ENCODE measurements around the gene EEF1AKMT3.
A peak's percentile ranks its signal among the peaks of the same experiment; 100 is the strongest.

EEF1AKMT3 gene

DNA sequence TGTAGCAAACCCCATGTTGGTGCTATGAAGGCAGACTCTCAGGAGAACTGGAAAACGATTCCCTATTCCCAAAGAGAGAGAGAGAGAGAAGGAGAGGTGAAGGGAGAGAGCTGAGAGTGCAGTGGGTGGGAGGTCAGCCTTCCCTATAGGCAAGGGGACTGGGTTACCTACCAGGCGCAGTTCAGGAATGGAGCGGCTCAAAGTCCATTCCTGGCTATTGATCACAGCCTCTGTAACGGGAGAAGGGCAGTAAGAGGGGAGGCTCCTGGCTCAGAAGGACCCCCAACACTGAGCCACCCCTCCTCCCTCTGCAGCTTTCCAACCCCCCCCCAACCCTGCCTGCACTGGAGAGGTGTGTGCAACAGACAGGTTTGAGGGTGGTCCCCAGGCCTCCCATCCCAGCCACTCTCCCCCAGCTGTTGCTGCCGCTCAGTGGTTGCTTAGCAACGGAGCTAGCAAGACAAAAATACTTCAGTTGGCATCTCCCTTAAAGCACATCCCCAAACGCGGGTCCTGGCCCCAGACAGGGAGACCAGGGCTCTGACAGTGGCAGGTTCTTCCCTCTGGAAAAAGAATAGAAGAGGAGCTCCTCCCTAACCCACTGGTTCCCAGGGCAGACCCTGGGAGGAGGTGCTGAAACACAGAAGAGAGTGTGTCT, 37.1 kb upstream of the EEF1AKMT3 start:
- DNase-seq (ENCODE audit: low read depth in 3 of 3): no peak

DNA sequence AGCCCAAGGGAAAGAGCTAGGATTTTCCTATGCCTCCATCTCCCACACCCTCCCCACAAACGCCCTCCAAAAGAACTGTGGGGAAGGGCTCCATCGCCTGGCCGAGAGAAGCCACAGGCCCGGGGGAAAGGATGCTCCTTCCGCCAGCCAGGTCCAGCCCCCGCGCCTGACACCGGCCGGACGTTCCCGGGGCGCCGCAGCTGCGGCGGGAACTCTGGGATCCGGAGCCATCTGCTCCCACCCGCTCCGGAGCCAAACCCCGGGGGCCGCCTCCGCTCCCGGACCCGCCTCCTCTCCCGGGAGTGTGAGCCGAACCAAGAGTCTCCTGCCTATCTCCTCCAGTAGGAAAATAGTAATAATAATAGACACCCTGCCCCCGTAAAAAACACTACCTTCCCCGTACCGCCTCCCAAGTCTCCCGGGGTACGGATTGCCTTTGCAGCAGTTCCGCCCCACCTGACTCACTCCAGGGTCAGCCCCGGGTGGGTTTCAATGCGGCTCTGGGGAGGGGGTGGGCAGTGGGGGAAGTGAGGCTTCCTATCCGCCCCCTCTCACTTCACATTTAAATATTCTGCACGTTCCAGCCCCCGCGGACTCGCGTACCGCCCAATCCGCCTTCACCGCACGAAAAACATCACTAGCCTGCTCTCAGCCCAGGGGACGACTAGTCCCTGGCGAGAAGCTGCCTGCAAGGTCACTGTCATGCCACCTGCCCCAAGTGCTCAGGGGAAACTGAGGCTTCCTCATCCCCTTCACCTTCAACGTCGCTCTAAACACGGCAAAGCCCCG, 36.3 kb upstream of the EEF1AKMT3 start:
- no peak for DNase-seq (ENCODE audit: low read depth in 3 of 3)

DNA sequence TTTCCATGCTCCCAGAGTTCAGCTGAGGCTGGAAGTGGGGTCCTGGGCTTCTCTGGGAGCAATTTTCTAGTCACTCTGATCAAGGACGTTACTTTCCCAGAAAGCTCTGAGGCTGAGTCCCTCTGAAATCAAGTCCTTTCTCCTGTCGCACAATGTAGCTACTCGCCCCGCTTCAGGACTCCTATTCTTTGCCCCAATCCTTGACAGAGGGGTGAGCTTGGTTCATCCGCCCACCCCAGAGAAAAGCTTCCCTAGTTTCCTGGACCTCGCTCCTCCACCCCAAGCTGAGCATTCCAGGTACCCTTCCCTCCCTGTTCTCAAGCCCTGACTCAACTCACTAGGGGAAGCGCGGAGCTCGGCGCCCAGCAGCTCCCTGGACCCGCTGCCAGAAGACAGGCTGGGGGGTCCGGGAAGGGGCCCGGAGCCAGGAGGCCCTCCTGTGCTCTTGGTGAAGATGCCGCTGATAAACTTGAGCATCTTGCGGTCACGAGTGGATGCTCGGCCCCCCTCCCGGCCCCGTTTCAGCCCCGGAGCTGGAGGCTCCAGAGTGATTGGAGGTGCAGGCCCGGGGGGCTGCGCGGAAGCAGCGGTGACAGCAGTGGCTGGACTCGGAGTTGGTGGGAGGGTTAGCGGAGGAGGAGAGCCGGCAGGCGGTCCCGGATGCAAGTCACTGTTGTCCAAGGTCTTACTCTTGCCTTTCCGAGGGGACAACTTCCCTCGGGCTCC, 35.5 kb upstream of the EEF1AKMT3 start:
- DNase-seq (ENCODE audit: low read depth in 3 of 3): no peak

DNA sequence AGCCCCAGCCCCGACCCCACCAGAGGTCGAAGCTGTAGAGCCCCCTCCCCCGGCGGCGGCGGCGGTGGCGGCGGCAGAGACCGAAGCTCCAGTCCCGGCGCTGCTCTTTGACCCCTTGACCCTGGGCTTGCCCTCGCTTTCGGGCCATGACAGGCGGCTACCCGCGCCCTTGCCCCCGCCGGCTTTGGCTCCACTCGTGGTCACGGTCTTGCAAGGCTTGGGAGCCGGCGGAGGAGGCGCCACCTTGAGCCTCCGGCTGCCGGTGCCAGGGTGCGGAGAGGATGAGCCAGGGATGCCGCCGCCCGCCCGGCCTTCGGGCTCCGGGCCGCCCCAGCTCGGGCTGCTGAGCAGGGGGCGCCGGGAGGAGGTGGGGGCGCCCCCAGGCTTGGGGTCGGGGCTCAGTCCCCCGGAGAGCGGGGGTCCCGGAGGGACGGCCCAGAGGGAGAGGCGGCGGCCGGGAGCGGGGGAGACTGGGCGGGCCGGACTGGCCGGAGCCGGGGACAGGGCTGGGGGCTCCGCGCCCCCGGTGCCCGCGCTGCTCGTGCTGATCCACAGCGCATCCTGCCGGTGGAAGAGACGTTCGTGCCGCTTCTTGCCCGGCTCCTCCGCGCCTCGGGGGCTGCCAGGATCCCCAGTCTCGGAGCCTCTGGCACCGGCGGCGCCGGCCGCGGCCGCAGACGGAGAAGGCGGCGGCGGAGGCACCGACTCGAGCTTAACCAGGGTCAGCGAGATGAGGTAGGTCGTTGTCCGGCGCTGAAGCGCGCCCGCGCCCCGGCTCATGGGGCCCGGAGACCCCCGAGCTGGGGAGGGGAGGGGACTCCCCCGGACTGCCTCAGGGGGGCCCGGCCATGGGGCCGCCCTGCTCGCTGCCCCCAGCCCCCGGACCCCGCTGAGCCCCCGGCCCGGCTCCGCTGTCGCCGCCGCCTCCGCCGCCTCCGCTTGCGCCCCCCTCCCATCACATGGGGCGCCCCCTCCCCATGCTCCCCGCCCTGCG, 34.6 kb upstream of the EEF1AKMT3 start:
- no peak for DNase-seq (ENCODE audit: low read depth in 3 of 3)

DNA sequence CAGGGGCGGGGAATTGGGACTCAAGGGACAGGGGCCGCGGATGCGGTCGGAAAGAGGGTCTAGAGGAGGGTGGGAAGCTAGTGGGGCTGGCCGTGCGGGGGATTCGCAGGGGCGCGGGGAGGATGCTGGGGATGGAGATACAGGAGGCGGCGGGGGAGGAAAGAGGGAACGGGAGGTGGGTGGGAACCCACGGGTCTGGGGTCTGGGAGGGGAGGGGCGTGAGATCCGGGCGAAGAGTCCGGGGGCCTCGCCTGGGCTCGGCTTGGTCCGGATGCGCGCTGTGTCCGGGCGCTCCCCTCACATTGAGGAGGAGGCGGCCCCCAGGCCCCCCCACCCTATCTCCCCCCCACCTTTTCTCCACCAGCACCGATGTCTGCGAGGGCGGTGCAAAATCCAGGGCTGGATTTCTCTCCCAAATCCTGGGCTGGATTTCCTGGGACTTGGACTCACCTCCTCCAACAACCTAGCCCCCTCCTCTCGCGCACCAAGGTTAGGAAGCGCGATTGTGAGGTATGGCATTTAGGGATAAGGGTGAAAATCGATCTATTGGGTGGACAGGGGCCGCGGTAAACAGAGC, 33.7 kb upstream of the EEF1AKMT3 start, which contains the start of gene AGAP2:
Gene AGAP2 (minus strand): TSS at position 82 of the 577 bp plus-strand sequence. CDS start 496 bp downstream, outside the sequence.
- no peak for DNase-seq (ENCODE audit: low read depth in 3 of 3)

DNA sequence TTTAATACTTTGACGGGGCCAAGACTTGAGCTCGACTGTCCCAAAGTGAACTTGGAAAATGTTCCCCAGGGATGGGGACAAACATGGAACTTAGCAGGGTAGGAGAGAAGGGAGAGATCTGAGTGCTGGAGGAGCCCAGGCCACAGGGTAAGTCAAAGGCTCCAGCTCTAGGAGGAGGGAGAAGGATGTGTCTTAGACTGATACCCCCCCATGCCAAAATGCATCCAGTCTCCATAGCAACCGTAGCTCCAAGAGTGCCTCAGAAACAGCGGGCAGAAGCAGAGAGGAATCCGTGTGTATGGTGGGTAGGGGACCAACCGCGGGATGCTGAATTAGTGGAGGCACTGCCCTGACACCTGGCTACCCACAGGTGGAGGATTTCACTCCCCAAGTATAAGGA, 33.0 kb upstream of the EEF1AKMT3 start:
- DNase-seq (ENCODE audit: low read depth in 3 of 3): no peak

DNA sequence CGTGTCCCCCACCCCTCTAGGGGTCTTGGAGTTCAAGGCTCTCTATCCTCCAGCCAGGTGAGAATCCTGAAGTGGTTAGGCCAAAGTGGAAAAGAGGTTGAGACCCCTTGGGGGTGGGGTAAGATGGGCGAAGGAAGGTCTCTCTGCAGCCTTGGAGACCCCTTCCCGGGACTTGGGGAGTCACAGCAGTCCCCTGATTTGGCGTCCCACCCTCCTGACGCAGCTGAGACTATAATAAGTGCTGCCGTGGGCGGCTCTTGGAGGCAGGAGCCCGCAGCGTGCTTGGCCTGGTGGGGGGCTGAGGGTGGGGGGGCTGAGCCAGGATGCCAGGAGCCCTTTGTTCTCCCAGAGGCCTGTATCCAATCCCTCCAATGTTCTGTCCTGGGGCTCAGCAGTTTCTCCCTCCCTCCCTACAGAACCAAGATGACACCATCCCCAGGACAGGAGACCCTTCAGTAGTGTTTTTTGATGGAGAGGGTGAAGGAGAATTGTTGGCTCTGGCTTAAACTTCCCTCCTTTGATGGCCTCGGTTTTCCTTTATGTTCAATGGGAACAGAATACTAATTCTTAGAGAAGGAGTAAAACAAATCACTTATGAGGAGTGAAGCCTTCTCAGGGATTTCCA, 32.4 kb upstream of the EEF1AKMT3 start:
- no peak for DNase-seq (ENCODE audit: low read depth in 3 of 3)

DNA sequence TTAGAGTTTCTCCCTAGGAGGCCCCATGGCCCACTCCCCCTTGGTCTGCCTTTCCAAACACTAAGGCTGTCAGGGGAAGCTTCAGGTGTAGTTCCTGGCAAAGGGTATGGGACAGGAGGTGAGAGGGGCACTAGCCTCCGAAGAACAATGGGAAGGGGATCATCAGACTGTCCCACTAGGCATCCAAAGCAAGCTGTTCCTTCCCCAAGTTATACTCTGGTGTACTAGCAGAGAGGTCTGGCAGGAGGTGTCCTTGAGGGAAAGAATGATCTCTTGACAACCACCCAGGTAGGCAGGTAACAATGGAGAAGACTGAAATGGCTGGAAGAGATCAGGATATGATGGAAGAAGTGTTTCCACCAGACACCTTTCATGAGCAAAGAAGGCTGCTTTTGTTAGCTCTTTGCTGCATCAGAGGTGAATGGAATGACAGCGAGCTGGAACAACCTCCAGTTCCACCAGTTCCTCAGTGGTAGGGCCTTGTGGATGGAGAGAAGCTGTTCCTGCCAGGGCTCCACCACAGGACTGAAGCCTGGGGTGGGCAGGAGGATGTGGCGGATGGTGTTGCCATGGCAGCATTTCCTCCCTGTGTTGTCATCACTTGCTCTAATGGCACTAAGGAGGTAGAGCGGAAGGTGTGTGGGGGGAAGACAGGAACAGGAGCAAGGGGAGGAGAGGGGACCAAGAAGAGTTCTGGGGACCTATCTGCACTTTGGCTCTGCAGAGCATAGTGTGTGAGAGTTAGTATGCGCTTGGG, 31.6 kb upstream of the EEF1AKMT3 start:
- peak in 1 of 3 experiments; percentile 75 for DNase-seq (ENCODE audit: low read depth in 3 of 3)

DNA sequence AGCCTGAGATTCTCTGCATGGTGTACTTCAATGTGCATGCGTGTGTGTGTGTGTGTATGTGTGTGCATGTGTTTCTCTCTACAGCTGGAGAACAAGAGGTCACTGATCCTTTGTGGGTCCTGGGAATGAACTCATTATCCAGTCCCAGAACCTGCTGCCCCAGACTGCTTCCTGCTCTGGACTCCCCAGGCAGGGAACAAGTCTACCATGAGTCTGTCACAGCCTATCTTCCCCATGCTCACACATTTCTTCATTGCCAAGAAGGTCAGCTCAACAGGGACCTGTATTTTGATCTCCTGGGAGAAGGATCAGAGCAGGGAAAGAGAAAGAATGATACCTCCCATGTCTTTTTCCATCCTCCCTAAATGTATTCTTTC, 31.0 kb upstream of the EEF1AKMT3 start:
- no peak for DNase-seq (ENCODE audit: low read depth in 3 of 3)

DNA sequence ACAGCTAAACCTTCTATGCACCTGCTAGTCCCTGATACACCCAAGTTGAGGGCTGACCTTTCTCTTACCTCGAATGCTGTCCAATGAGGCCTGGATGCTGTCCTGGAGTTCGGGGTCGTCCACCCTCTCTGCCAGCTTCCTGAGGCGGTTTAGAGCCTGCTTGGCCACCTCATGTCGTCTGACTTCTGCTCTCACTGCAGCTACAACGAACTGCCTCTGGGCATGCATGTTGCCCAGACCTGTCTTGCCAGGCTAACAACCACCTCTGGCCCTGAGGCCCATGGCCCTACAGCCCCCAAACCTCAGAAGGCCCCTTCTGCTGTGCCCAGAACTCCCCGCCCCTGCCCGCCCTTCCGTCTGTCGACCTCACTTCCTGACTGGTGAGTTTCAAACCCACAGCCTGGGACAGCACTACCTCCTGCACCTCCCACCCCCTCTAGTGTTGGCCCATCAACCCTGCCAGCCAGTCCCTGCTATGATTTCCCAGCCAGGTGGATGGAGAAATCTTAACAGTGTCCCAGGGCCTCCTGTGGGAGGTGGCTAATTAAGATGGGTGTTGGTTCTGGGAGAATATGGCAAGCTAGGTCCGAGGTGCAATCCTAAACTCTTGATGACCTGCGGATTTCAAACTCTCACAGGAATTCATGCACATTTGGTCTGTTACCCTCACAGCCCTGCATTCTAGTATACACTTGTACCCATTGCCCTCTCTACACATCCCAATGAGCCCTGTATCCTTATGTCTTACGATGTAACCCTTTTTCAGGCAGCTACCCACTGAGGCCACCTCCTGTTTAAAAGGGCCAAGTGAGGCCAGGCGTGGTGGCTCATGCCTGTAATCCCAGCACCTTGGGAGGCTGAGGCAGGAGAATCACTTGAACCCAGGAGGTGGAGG, 30.3 kb upstream of the EEF1AKMT3 start:
- peak; percentile 59 to 82 (median 62) for DNase-seq (ENCODE audit: low read depth in 3 of 3)

DNA sequence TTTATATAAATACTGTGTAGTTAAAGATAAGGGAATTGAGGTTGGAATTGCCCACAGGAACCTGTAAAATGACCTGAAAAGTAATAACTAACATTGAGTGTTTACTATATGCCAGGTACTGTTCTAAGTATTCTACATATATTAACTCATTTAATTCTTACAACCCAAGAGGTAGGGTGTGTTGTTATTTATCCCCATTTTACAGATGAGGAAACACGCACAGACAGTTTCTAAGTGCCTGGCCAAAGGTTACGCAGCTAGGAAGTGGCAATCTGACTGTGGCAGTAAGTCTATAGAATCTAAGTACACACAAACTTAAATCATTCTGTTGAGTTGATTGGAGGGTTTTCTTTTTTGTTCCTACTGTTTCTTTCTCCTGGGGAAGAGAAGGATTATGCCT, 28.6 kb upstream of the EEF1AKMT3 start:
- no peak for DNase-seq (ENCODE audit: low read depth in 3 of 3)

DNA sequence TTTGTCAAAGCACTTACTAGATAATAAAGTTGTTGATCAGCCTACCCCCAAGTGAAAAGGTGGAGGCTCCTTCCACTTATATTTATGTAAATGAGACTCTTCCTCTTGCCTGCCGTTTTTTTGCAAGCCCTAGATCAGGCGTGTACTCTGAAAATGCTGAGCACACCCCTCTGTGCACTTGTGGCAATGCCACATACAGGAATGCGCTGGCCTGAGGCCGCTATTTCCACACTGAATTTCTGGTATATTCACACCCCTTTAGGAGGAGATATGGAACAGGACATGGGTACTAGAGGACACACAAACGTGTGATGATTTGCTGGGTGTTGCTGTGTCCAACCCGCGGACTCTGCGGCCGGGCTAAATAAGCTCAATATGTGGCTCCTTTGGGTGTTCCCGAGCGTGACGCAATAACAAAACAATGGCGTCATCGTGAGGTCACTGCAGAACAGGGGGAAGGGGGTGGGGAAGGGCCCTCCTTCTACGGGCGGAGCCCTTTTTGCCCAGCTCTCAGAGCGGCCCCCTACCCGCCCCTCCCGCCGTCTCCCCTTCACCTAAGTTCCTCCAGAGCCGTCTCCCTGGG, 28.1 kb upstream of the EEF1AKMT3 start:
- DNase-seq (ENCODE audit: low read depth in 3 of 3): peak in 2 of 3 experiments; percentile 58 to 73

DNA sequence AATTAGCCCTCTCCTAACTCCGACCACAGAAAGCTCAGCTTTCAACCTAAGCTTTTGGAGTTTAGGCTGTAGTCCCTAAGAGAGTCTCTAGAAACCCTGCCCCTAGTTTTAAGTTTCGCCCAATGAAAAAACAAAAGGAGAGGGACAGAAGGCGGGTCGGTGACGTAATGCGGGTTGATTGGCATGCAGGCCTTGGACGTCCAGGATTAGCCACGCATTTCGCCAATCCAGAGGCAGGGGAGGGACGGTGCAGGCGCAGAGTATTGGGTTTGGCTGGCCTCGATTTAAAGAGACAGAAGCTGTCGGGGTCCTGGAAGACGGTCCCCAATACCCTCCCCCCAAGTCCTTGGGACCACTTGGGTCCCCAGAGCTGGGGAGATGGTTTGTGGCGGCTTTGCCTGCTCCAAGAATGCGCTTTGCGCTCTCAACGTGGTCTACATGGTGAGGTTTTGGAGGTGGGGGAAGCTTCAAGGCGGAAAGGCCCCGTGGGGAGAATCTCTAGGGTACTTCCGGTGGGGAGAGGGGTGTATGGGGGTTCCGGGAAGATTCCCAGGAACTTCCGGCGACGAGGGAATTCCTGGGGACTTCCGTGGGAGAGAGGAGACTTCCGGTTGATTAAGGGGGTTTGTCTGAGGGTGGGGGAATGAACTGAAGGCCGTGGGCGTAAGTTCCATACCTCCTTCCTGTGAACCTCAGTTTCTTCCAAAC, 27.5 kb upstream of the EEF1AKMT3 start, which contains the start of gene TSPAN31:
Gene TSPAN31 (plus strand): TSS at position 263 of the 708 bp plus-strand sequence. CDS start 116 bp downstream, at position 379.
- DNase-seq (ENCODE audit: low read depth in 3 of 3): peak; percentile 90 to 95 (median 92)

DNA sequence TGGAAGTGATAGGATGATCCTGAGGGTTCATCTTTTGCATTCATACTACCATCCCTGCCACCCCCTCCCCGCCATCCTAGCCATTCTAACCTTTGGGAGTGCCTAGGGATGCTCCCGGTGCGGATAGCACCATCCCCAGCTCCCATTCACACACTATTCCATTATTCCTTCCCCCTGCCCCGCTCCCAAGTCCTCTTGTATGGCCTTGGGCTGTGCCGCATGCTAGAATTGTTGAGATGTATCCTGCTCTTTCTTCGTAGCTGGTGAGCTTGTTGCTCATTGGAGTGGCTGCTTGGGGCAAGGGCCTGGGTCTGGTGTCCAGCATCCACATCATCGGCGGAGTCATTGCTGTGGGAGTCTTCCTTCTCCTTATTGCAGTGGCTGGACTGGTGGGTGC, 26.9 kb upstream of the EEF1AKMT3 start:
- DNase-seq (ENCODE audit: low read depth in 3 of 3): no peak

DNA sequence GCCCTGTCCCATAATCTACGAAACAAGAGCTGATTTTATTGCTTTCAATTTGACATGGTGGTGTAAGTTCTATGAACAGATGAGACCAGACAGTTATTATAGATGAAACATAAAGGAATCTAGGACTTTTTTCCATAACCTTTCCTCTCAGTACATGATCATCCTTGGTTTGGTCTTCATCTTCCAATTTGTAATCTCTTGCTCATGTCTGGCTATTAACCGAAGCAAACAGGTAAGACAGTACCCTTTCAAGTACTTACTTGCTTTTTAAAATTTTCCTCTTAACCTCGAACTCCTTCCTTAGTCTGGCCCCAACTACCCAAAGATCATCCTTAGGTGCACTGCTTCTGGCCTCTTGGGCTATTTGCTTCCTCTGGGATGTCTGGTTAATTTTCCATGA, 26.4 kb upstream of the EEF1AKMT3 start:
- DNase-seq (ENCODE audit: low read depth in 3 of 3): no peak

DNA sequence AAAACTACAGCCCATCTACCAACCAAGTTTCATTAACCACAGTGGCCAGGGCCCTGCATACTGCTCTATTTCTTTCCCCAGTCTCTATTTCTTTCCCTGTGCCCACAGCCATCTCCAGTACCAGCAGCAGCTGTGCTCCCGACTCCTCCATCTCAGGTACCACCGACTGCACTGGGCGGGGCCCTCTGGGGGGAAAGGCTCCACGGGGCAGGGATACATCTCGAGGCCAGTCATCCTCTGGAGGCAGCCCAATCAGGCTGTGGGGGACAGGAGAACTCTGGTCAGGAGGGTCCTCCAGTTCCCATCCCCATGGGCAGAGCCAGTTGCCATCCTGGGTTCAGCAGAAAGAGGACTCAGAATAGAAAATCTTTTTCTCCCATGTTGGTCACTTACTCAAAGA, 23.4 kb upstream of the EEF1AKMT3 start:
- DNase-seq (ENCODE audit: low read depth in 3 of 3): no peak
